Left lung (tissue), 10 donors: ENCODE measurements around the gene ACOT7. TPM values are rescaled to one million over a fixed set of nuclear protein-coding genes. Genes with fewer than 3 reads are reported as not detected.
A peak's percentile ranks its signal among the peaks of the same experiment; 100 is the strongest.

Experiments used
- ATAC-seq: fragments of 200-7000 bp; cut with Tn5 transposase; one replicate; pipeline ENCODE4 v1.9.1; 2020; ENCODE audit warnings: moderate library complexity
- DNase-seq, 4 donors: peaks; one replicate each; pipeline ENCODE4 v3.0.0-alpha.2; 2013 to 2020
- H3K27ac ChIP-seq, 2 donors: fragments of 200-600 bp; sonication (generic) in 1 of 2; one replicate each; pipeline versions ENCODE4 v1.5.0 to v1.8.0; 2020 to 2021
- H3K27me3 ChIP-seq, 2 donors: fragments of 200-600 bp; sonication (generic) in 1 of 2; one replicate each; pipeline versions ENCODE4 v1.5.0 to v1.8.0; 2020 to 2021
- H3K36me3 ChIP-seq, 2 donors: fragments of 200-600 bp; sonication (generic) in 1 of 2; one replicate each; pipeline versions ENCODE4 v1.5.0 to v1.8.0; 2020 to 2021
- H3K4me1 ChIP-seq, 2 donors: fragments of 200-600 bp; one replicate each; pipeline ENCODE4 v1.8.0; 2021
- H3K4me3 ChIP-seq, 2 donors: fragments of 200-600 bp; sonication (generic) in 1 of 2; one replicate each; pipeline versions ENCODE4 v1.5.0 to v1.8.0; 2020 to 2021; ENCODE audit warnings: mild to moderate bottlenecking in 1 of 2
- H3K9me3 ChIP-seq, 2 donors: fragments of 200-600 bp; sonication (generic) in 1 of 2; one replicate each; pipeline versions ENCODE4 v1.5.0 to v1.8.0; 2020 to 2021
- CTCF ChIP-seq, 2 donors: fragments of 200-600 bp; sonication (generic) in 1 of 2; IDR thresholded peaks; one replicate each; pipeline versions ENCODE4 v1.5.0 to v1.8.0; 2021; ENCODE audit warnings: antibody characterized with exemption in 2 of 2
- intact Hi-C, 2 donors: fragments of 100-400 bp; cut with DNase I; formaldehyde crosslinking; loops; one replicate each; pipeline versions ENCODE4 v1.11.2 to v1.14.2; 2022
- polyA plus RNA-seq, 6 donors: library from polyadenylated mRNA; unstranded; fragments of 120-200 nt; gene quantifications; one replicate each; pipeline ENCODE4 v1.2.1, GENCODE V29; 2013; ENCODE audit not compliant: insufficient read length in 6 of 6
- total RNA-seq, 2 donors: library from RNA; stranded (reverse); fragmentation: NEBNext Ultra II Directional; extraction: Animal tissue kit (Norgen Biotek cat#: 25700); gene quantifications; one replicate each; pipeline ENCODE4 v1.2.1, GENCODE V29; 2021
- donor health status: DM: no; HTN: yes; CAD: no.
- donor health status: DM: no; HTN: no; CAD: no.

ACOT7 gene
- total and polyA plus RNA-seq, 8 donors, result 13.1 to 30.1 (median 14.9) TPM

- Histone ChIP-seq H3K36me3 (no peaks in the 10 kb centered on the region), H3K9me3 (no peaks in the 10 kb centered on the region), H3K4me3 (no peak overlapping the region), H3K27ac (no peak overlapping the region), H3K27me3 (no peaks in the 10 kb centered on the region), H3K4me1 (no peaks in the 10 kb centered on the region)
- no peak for TF ChIP-seq CTCF (IDR thresholded peaks at IDR 0.05)
- DNase-seq (peak in 1 of 4 donors; percentile 47), ATAC-seq (no peak)
- intact Hi-C loops, result no loop called here
These were observed 86.5 kb downstream of the ACOT7 start for GRCh38 chr1:6307099-6307498.

DNA sequence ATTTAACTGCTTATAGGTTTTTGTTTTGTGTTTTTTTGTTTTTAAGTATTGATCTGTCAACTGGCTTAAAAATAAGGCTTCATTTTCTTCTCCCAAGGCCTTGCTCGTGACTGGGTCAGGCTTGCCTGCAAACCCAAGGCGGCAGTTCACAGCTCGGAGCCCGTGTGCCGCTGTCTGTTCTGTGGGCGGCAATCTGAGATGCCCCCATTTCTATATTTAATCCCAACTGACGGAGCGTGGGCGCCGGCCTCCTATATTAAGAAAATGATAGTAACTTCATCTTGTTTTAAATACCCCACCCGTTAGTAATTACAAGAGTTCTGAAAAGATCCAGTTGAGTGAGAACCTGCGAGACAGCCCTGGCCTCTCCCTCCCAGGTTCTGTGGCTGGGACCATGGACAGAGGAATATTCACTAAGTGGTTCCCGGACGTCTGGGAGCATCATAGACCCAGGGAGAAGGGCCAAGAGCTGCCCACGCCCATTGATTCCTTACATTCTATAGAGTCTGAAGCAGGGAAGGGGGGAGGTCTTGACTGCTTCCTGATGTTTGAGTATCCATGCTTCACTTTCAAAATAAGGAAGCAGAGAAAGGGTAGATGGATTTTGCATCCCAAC, 90.1 kb downstream of the ACOT7 start:
- Histone ChIP-seq H3K4me1 (no peaks in the 10 kb centered on the region), H3K36me3 (no peaks in the 10 kb centered on the region), H3K4me3 (no peak overlapping the region), H3K9me3 (no peaks in the 10 kb centered on the region), H3K27ac (no peak overlapping the region), H3K27me3 (no peaks in the 10 kb centered on the region)
- no peak for DNase-seq
- intact Hi-C loops, result no loop called here
- no peak for ATAC-seq
- TF ChIP-seq CTCF (IDR thresholded peaks at IDR 0.05), result no peak

- Histone ChIP-seq H3K36me3 (no peaks in the 10 kb centered on the region), H3K9me3 (no peaks in the 10 kb centered on the region), H3K4me1 (no peaks in the 10 kb centered on the region), H3K27me3 (no peaks in the 10 kb centered on the region), H3K27ac (no peak overlapping the region), H3K4me3 (no peak overlapping the region)
- no peak for ATAC-seq
- intact Hi-C loops, result no loop called here
- no peak for DNase-seq
- no peak for TF ChIP-seq CTCF (IDR thresholded peaks at IDR 0.05)
These were observed 91.0 kb downstream of the ACOT7 start for GRCh38 chr1:6302568-6302967.

- H3K36me3 ChIP-seq, result no peaks in the 10 kb centered on the region
- no peaks in the 10 kb centered on the region for H3K27me3 ChIP-seq
- no peaks in the 10 kb centered on the region for H3K9me3 ChIP-seq
- TF ChIP-seq CTCF (IDR thresholded peaks at IDR 0.05), result no peak
- intact Hi-C loops, result no loop called here
- H3K4me1 ChIP-seq, result no peaks in the 10 kb centered on the region
- no peak overlapping the region for H3K4me3 ChIP-seq
- ATAC-seq, result no peak
- H3K27ac ChIP-seq, result no peak overlapping the region
- DNase-seq, result no peak
These were observed 92.0 kb downstream of the ACOT7 start for GRCh38 chr1:6301526-6301925.

- Histone ChIP-seq H3K4me3 (no peak overlapping the region), H3K36me3 (no peaks in the 10 kb centered on the region), H3K27me3 (no peaks in the 10 kb centered on the region), H3K4me1 (no peaks in the 10 kb centered on the region), H3K9me3 (no peaks in the 10 kb centered on the region), H3K27ac (no peak overlapping the region)
- no peak for TF ChIP-seq CTCF (IDR thresholded peaks at IDR 0.05)
- DNase-seq (no peak), ATAC-seq (no peak)
- intact Hi-C loops, result no loop called here
These were observed 93.1 kb downstream of the ACOT7 start for GRCh38 chr1:6300342-6301048.
